ENCODE results near the gene FAAP20. TPM values are rescaled to one million over a fixed set of nuclear protein-coding genes. Genes with fewer than 3 reads are reported as not detected.

Gene FAAP20
- total RNA-seq, 3 donors from 2014 or later (not counting 1 experiment from before 2014, with no cell fraction given) = 40.3 to 53.0 (median 43.3) TPM

DNA sequence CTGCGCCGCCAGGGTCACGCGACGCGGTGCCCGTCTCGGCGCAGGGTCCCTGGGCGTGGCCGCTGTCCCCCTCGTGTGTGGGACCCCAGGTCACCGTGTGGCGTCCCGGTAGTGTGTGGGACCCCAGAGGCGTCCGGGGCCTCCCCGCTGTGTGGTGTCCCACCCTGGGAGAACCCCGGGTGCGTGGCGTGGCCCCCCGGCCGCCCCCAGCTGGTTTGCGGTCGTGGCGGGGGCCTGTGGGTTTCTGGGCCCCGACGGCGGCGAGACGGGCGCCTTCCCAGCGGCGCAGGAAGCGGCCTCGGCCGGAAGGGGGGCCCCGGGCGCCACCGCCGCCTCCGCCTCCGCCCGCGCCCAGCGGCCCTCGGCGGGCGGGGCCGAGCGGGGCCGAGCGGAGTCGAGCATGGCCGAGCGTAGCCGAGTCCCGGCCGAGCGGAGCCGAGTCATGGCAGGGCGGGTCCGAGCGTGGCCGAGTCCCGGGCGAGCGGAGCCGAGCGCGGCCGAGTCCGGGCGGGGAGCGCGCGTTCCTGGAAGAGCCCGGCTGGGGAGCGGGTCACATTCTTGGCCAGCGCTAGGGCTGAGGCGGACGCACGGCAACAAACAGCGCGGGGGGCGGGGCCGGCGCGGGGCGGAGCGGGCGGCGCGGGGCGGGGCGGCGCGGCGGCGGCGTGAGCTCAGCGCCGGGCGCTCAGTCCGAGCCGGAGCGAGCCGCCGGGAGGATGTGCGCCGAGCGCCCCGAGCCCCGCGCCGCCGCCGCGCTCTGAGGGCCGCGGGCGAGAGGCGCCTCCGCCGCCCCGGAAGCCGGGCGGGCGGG, 33.0 kb upstream of the FAAP20 start:
- intact Hi-C loops (cut with micrococcal nuclease) = no loop called here
- peaks cover 22 to 45% of the 10 kb centered on the region in 2 donors for H3K4me1 Mint-ChIP-seq
- no peaks in the 10 kb centered on the region for H3K9me3 Mint-ChIP-seq
- DNase-seq = peak; percentile 92 to 96
- H3K27ac ChIP-seq (ENCODE audit: low read length) = peak overlapping the region; percentile 85
- H3K4me3 Mint-ChIP-seq = peak overlapping the region; percentile 77
- no peaks in the 10 kb centered on the region for H3K27me3 ChIP-seq (ENCODE audit: control insufficient read depth, insufficient read depth, low read length)
- no peak for TF ChIP-seq CTCF (IDR thresholded peaks at IDR 0.05)
- peak overlapping the region in 1 of 2 donors; percentile 75 for H3K27ac Mint-ChIP-seq
- peaks cover 46% of the 10 kb centered on the region for H3K4me1 ChIP-seq (ENCODE audit: control insufficient read depth, insufficient read depth, low read length)
- H3K36me3 Mint-ChIP-seq = no peaks in the 10 kb centered on the region
- peak; percentile 75 to 90 (median 83) for ATAC-seq
- under 1% methylated on average over 129 of the region's 129 CpGs for WGBS (ENCODE audit: insufficient coverage)
- H3K9me3 ChIP-seq (ENCODE audit: control insufficient read depth, insufficient read depth, low read length) = no peaks in the 10 kb centered on the region
- peaks cover 0 to 2% of the 10 kb centered on the region in 2 donors for H3K27me3 Mint-ChIP-seq (ENCODE audit: low read depth in 2 of 2)
- no peaks in the 10 kb centered on the region for H3K36me3 ChIP-seq (ENCODE audit: control insufficient read depth, insufficient read depth, low read length)
- H3K4me3 ChIP-seq (ENCODE audit: low read length) = peak overlapping the region; percentile 30

DNA sequence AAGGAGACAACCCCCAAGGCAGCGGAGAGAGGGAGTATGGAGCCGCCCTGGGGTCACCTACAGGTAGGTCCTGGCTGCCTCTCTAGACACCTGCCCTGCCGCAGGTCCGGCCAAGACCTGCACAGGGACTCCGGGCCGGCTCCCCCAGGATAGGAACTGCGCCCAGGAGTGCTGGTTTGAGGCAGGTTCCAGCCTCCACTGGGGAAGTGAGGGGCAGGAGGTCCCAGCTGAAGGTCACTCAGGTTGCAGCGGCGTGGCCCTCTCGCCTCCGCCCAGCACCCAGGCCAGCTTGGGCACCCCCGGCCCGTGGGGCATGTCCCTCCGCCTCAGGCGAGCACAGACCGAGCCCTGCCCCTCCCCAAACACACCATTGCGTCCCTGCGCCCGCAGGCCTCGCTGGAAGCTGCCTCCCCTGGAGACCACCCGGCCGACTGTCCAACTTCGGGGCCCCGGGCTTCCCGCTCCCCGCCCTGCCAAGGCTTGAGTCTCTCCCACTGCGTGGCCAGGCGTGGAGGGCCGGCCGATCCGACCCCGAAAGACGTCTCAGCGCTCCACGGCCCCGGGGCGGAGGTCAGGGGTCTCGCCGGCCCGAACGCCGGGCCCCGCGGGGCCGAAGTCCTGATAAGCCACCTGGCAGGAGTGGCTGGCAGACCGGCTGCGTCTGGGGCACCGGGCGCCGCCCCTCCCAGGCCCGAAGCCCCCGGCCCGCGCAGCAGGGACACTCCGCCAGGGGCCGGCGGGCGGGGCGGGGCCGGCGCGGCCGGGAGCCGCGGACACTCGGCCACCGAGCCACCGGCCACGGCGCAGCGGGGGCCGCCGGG, 32.2 kb upstream of the FAAP20 start:
- DNase-seq = no peak
- H3K4me1 Mint-ChIP-seq = peaks cover 14 to 37% of the 10 kb centered on the region in 2 donors
- peaks cover 0 to 2% of the 10 kb centered on the region in 2 donors for H3K27me3 Mint-ChIP-seq (ENCODE audit: low read depth in 2 of 2)
- intact Hi-C loops (cut with micrococcal nuclease) = no loop called here
- 28% methylated on average over 73 of the region's 73 CpGs for WGBS (ENCODE audit: insufficient coverage)
- peak overlapping the region; percentile 72 to 87 for H3K27ac Mint-ChIP-seq
- H3K36me3 Mint-ChIP-seq = no peaks in the 10 kb centered on the region
- Histone ChIP-seq H3K4me3 (ENCODE audit: low read length) (peak overlapping the region; percentile 30), H3K4me1 (ENCODE audit: control insufficient read depth, insufficient read depth, low read length) (peaks cover 38% of the 10 kb centered on the region), H3K27ac (ENCODE audit: low read length) (peak overlapping the region; percentile 85), H3K27me3 (ENCODE audit: control insufficient read depth, insufficient read depth, low read length) (no peaks in the 10 kb centered on the region), H3K36me3 (ENCODE audit: control insufficient read depth, insufficient read depth, low read length) (no peaks in the 10 kb centered on the region), H3K9me3 (ENCODE audit: control insufficient read depth, insufficient read depth, low read length) (no peaks in the 10 kb centered on the region)
- TF ChIP-seq CTCF (IDR thresholded peaks at IDR 0.05) = no peak
- peak overlapping the region; percentile 82 for H3K4me3 Mint-ChIP-seq
- H3K9me3 Mint-ChIP-seq = no peaks in the 10 kb centered on the region
- no peak for ATAC-seq

DNA sequence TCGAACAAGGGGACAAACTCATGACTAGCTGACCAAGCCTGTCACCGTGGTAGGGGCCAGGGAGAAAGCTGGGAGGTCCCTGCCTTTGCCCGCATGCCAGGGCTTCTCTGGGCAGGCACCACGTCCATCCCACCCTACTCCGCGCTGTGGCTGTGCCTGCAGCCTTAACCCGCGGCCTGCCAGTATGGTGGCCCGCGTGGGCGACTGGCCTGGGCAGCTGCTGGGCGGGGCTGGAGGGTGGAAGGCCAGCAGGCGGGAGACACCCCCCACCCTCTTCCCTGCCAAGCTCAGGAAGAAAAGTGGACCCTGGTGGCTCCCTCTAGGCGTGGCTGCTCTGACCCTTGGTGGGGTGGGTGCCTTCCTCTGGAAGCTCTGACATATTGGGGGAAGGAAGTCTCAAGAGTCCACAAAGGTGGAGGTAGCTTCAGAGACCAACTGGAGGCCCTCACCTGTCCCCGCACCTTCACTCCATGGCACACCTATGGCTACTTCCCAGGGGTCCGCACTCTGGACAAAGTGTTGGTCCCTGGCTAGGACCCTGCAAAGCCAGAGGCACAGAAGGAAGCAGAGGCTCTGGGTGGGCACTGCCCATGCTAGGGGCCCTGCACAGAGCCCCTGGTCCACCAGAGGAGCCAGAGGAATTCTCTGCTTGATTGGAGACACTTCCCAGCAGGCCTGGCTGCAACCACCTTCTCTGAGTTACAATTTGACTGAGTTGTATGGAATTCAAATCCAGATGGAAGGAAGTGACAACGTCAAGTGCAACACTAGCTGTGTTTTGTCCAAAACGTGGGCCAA, 30.3 kb upstream of the FAAP20 start:
- no peaks in the 10 kb centered on the region for H3K36me3 Mint-ChIP-seq
- no peaks in the 10 kb centered on the region for H3K36me3 ChIP-seq (ENCODE audit: control insufficient read depth, insufficient read depth, low read length)
- H3K4me1 ChIP-seq (ENCODE audit: control insufficient read depth, insufficient read depth, low read length) = peaks cover 19% of the 10 kb centered on the region
- H3K9me3 ChIP-seq (ENCODE audit: control insufficient read depth, insufficient read depth, low read length) = no peaks in the 10 kb centered on the region
- no peaks in the 10 kb centered on the region for H3K9me3 Mint-ChIP-seq
- no peak overlapping the region for H3K4me3 Mint-ChIP-seq
- no peak for TF ChIP-seq CTCF (IDR thresholded peaks at IDR 0.05)
- H3K27me3 Mint-ChIP-seq (ENCODE audit: low read depth in 2 of 2) = peaks cover 0 to 4% of the 10 kb centered on the region in 2 donors
- WGBS (ENCODE audit: insufficient coverage) = 90% methylated on average over 17 of the region's 18 CpGs
- H3K27me3 ChIP-seq (ENCODE audit: control insufficient read depth, insufficient read depth, low read length) = no peaks in the 10 kb centered on the region
- intact Hi-C loops (cut with micrococcal nuclease) = no loop called here
- H3K4me1 Mint-ChIP-seq = peaks cover 0 to 20% of the 10 kb centered on the region in 2 donors
- no peak overlapping the region for H3K27ac ChIP-seq (ENCODE audit: low read length)
- DNase-seq = no peak
- no peak overlapping the region for H3K27ac Mint-ChIP-seq
- ATAC-seq = no peak
- H3K4me3 ChIP-seq (ENCODE audit: low read length) = no peak overlapping the region
